ENCODE data around the gene IMPDH1. TPM values are rescaled to one million over a fixed set of nuclear protein-coding genes. Genes with fewer than 3 reads are reported as not detected.
A peak's percentile ranks its signal among the peaks of the same experiment; 100 is the strongest.

IMPDH1 gene
- total and polyA plus RNA-seq, 9 of the 15 experiments (the other 6 are each of a cell fraction or from before 2014, with no cell fraction given): 0.80 to 118 (median 64.3) TPM

DNA sequence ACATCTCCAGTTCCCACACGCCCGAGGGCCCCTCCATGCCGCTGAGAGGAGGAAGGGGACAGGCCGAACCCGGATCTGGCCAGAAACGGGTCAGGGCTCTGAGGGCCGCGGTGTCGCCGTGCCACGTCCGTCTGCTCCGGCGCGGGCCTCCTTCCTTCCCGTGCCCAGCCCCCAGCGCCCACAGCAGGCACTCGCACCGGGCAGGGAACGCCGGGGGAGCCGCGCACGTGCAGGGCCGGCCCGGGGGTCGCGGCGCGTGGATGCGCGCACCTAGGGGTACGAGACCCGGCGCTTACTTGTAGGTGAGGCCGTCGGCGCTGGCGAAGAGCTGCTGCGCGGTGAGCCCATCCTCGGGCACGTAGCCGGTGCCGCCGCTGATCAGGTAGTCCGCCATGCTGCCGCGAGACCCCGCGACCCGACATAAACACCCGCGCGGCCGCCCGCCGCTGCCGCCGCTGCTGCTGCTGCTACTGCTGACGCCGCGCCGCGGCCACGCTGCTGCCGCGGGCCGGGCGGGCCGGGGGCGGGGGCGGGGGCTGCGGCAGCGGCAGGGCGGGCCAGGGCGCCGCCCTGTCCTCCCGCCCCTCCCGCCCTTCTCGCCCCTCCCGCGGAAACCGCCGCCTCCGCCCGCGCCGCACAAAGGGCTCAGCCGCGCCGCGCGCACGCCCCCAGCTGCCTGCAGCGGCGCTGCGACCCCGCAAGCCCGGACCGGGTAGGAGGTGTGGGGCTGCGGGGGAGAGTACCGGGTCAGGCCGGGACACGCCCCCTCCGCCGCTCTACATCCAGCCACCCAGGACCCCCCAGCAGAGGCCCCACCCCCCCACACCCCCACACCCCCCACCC is 4.1 kb downstream of the IMPDH1 start (continued):
- TF ChIP-seq, protein P1, sequence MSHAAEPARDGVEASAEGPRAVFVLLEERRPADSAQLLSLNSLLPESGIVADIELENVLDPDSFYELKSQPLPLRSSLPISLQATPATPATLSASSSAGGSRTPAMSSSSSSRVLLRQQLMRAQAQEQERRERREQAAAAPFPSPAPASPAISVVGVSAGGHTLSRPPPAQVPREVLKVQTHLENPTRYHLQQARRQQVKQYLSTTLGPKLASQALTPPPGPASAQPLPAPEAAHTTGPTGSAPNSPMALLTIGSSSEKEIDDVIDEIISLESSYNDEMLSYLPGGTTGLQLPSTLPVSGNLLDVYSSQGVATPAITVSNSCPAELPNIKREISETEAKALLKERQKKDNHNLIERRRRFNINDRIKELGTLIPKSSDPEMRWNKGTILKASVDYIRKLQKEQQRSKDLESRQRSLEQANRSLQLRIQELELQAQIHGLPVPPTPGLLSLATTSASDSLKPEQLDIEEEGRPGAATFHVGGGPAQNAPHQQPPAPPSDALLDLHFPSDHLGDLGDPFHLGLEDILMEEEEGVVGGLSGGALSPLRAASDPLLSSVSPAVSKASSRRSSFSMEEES (CRISPR knock-in tag; IDR thresholded peaks at IDR 0.05): no peak
- TF ChIP-seq ZNF263 (CRISPR knock-in tag; IDR thresholded peaks at IDR 0.05; ENCODE audit: borderline replicate concordance): peak; percentile 34; the same call in 1 of the 2 replicates
- TF ChIP-seq RBM39 (optimal IDR thresholded peaks at IDR 0.05; ENCODE audit: low read depth, low read length): no peak
- TF ChIP-seq, protein P2, sequence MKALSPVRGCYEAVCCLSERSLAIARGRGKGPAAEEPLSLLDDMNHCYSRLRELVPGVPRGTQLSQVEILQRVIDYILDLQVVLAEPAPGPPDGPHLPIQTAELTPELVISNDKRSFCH (CRISPR knock-in tag; IDR thresholded peaks at IDR 0.05): no peak
- TF ChIP-seq, protein P2 (tag; IDR thresholded peaks at IDR 0.05): peak; percentile 61; the same call in 1 of the 2 replicates
- TF ChIP-seq TCF7L2 (IDR thresholded peaks at IDR 0.05; ENCODE audit: low read depth, low read length): no peak
- no peak for TF ChIP-seq MCM3 (IDR thresholded peaks at IDR 0.05)
- TF ChIP-seq E2F3 (CRISPR knock-in tag; IDR thresholded peaks at IDR 0.05): peak; percentile 72; the same call in 1 of the 2 replicates
- TF ChIP-seq BRD9 (IDR thresholded peaks at IDR 0.05; ENCODE audit: low read depth, partially characterized antibody): no peak
- TF ChIP-seq, protein P3, sequence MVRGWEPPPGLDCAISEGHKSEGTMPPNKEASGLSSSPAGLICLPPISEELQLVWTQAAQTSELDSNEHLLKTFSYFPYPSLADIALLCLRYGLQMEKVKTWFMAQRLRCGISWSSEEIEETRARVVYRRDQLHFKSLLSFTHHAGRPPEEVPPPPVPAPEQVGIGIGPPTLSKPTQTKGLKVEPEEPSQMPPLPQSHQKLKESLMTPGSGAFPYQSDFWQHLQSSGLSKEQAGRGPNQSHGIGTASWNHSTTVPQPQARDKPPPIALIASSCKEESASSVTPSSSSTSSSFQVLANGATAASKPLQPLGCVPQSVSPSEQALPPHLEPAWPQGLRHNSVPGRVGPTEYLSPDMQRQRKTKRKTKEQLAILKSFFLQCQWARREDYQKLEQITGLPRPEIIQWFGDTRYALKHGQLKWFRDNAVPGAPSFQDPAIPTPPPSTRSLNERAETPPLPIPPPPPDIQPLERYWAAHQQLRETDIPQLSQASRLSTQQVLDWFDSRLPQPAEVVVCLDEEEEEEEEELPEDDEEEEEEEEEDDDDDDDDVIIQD (CRISPR knock-in tag; IDR thresholded peaks at IDR 0.05): no peak
- TF ChIP-seq, protein P4, sequence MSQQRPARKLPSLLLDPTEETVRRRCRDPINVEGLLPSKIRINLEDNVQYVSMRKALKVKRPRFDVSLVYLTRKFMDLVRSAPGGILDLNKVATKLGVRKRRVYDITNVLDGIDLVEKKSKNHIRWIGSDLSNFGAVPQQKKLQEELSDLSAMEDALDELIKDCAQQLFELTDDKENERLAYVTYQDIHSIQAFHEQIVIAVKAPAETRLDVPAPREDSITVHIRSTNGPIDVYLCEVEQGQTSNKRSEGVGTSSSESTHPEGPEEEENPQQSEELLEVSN (IDR thresholded peaks at IDR 0.05; ENCODE audit: borderline replicate concordance in 1 of 2, extremely low read depth in 1 of 2, insufficient read depth in 1 of 2, insufficient read length in 1 of 2, low read depth in 1 of 2, low read length in 1 of 2, poor library complexity in 1 of 2, severe bottlenecking in 1 of 2): peak; percentile 29 to 87
- TF ChIP-seq, protein P5, sequence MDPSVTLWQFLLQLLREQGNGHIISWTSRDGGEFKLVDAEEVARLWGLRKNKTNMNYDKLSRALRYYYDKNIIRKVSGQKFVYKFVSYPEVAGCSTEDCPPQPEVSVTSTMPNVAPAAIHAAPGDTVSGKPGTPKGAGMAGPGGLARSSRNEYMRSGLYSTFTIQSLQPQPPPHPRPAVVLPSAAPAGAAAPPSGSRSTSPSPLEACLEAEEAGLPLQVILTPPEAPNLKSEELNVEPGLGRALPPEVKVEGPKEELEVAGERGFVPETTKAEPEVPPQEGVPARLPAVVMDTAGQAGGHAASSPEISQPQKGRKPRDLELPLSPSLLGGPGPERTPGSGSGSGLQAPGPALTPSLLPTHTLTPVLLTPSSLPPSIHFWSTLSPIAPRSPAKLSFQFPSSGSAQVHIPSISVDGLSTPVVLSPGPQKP (CRISPR knock-in tag; IDR thresholded peaks at IDR 0.05): no peak
- no peak for TF ChIP-seq ZNF764 (CRISPR knock-in tag; IDR thresholded peaks at IDR 0.05; ENCODE audit: low read depth)
- TF ChIP-seq KAT2B (IDR thresholded peaks at IDR 0.05; ENCODE audit: low read depth, low read length): no peak
- peak; percentile 53; the same call in 1 of the 2 replicates for TF ChIP-seq ZNF165 (CRISPR knock-in tag; IDR thresholded peaks at IDR 0.05; ENCODE audit: borderline replicate concordance)
- no peak for TF ChIP-seq RCOR1 (IDR thresholded peaks at IDR 0.05; ENCODE audit: borderline replicate concordance in 1 of 2, low read depth in 2 of 2, low read length in 2 of 2)
- TF ChIP-seq HNRNPUL1 (IDR thresholded peaks at IDR 0.05; ENCODE audit: low read length): no peak
- TF ChIP-seq ZNF778 (CRISPR knock-in tag; IDR thresholded peaks at IDR 0.05): no peak
- TF ChIP-seq, protein P6, sequence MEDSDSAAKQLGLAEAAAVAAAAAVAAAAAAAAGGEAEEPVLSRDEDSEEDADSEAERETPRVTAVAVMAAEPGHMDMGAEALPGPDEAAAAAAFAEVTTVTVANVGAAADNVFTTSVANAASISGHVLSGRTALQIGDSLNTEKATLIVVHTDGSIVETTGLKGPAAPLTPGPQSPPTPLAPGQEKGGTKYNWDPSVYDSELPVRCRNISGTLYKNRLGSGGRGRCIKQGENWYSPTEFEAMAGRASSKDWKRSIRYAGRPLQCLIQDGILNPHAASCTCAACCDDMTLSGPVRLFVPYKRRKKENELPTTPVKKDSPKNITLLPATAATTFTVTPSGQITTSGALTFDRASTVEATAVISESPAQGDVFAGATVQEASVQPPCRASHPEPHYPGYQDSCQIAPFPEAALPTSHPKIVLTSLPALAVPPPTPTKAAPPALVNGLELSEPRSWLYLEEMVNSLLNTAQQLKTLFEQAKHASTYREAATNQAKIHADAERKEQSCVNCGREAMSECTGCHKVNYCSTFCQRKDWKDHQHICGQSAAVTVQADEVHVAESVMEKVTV (CRISPR knock-in tag; IDR thresholded peaks at IDR 0.05): no peak
